DMS79 treated with DMSO at 0.1 percent for 48 hours (cell line): ENCODE results near the gene UPF1.

Source experiments
- DNase-seq: peaks from one replicate; lab custom pipeline; 2025; lab: John Stamatoyannopoulos, UW

Gene UPF1

DNA sequence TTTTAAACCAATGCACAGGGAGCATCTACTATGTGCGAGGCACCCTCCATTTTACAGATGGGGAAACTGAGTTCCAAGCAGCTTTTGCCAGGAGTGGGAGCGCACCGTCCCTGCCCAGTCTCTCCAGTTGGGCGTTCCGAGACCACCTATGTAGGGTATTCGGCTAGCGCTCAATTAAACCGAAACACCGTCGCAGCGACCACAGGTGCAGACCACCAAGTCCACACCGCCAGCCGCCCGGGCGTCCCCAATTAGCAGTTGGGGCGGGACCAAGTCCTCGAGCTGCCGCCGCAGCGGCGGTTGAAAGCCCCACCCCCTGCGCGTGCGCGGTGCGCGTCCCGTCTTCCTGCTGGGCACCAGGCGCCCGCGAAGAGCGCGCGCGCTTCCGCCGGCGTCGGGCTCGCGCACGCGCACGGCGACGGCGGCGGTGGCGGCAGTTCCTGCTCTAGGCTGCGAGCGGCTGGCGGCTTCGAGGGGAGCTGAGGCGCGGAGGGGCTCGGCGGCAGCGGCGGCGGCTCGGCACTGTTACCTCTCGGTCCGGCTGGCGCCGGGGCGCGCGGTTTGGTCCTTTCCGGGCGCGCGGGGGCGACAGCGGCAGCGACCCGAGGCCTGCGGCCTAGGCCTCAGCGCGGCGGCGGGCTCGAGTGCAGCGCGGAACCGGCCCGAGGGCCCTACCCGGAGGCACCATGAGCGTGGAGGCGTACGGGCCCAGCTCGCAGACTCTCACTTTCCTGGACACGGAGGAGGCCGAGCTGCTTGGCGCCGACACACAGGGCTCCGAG, at the start of gene UPF1:
Gene UPF1 (plus strand): TSS at position 436 of the 782 bp plus-strand sequence. CDS start 251 bp downstream, at position 687.
- DNase-seq = peak; percentile 82

DNA sequence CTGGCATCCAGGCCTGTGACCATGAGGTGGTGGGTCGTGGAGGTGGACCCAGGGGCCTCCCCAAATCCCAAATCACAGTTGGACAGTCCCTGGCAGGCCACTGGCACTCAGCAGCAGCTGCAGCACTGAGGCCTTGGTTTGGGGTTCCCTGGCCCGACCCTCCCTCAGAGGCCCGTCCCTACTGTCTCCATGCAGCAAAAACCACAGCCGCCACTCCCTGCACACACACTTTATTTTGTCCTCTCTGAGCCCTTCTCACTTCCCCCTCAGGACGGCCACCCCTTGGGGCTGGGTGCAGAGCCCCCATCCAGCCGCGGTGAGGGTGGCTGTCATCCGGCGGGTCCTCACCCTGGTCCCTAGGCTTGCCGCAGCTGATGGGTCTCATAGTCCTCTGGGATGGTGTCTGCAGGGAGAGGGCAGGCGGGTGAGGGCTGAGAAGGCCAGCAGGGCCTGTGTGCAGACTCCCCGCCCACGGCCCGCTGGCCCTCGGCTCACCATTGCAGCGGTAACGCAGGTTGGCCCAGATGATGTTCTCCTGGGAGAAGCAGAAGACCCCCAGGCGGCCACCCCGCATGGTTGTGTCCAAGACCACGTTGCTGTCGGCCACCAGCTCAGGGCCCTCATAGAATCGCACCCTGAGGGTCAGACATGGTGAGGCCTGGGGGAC, 49.1 kb upstream of the UPF1 start:
- no peak for DNase-seq

DNA sequence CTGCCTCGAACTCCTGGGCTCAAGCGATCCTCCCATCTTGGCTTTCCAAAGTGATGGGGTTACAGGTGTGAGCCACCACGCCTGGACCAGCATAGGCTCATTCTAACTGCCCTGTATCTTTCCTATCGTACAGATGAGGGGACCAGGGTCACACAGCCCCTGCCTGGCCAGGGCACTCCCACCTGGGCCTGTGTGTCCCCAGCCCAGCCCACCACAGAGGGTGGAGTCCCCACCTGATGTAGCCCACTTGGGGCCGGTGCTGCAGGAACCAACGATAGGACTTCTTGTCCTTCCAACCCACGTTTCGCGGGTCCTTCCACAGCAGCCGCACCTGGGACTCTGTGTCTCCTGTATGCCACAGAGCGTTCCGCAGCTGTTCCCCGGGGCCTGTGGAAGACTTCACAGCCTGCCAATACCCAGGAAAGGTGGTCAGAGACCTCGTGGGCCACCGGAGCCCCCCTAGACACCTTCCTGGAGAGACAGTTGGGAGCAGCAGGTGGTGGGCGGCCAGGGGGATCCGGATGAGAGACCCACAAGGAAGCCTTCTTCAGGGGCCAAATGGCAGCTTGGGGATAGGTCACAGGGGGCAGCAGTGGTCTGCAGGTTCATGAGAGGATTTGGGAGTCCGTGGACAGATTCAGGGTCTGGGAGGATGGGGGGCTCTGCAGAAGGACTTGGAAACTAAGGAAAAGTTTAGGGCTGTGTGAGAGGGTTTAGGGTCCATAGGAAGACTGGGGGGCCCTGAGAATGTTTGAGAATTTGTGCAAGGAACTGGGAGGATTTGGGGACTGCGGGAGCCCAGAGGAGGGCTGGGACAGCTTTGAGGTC, 47.6 kb upstream of the UPF1 start:
- no peak for DNase-seq

DNA sequence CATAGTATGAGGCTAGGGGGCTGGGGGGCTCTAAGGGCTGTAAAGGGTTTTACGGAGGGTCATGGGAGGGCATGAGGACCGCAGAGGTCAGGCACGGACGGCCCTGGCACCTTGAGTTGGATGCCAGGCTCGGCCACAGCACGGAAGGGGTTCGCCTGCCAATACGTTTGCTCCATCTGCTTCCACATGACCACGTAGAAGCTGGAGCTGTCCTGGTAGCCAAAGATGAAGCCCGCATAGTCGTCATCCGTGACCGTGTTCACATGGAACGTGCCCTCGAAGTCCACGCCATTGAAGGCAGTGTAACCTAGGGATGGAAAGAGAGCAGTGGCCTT, 47.0 kb upstream of the UPF1 start:
- no peak for DNase-seq

DNA sequence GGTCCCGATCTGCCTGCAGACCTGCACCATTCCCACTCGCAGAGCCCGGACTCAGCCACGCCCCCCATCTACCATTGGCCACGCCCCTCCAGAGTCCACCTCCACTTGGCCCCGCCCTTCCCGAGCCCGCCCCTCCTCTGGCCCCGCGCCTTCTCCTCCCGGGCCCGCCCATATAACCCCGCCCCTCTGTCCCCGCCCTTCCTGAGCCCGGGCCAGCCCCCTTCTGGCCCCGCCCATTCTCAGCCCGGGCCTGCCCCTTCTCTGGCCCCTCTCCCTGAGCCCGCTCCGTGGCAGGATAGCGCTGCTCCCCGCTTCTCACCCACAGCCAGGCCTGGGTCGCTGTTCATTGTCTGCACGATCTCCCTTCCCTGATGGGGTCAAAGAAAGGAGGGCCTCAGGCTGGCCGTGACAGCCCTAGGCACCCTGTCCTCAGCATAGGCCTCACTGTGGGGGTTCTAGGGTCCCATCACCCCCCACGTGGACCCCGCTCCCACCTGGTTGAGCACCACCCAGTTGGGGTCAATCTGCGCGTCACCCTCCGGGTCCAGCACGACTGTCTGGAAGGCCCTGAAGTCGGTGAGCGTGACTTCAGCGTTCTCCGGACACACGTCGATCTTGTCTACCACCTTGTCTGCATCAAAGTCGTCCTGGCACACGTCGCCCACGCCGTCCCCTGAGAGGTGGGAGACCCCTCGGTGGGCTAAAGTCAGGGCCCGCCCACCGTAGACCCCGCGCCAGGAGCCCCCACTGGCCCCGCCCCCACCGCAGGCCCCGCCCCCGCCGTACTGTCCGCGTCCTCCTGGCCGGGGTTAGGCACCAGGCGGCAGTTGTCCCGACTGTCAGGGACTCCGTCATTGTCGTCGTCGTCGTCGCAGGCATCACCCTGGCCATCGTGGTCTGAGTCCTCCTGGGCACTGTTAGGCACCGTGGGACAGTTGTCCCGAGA, 46.3 kb upstream of the UPF1 start:
- no peak for DNase-seq

DNA sequence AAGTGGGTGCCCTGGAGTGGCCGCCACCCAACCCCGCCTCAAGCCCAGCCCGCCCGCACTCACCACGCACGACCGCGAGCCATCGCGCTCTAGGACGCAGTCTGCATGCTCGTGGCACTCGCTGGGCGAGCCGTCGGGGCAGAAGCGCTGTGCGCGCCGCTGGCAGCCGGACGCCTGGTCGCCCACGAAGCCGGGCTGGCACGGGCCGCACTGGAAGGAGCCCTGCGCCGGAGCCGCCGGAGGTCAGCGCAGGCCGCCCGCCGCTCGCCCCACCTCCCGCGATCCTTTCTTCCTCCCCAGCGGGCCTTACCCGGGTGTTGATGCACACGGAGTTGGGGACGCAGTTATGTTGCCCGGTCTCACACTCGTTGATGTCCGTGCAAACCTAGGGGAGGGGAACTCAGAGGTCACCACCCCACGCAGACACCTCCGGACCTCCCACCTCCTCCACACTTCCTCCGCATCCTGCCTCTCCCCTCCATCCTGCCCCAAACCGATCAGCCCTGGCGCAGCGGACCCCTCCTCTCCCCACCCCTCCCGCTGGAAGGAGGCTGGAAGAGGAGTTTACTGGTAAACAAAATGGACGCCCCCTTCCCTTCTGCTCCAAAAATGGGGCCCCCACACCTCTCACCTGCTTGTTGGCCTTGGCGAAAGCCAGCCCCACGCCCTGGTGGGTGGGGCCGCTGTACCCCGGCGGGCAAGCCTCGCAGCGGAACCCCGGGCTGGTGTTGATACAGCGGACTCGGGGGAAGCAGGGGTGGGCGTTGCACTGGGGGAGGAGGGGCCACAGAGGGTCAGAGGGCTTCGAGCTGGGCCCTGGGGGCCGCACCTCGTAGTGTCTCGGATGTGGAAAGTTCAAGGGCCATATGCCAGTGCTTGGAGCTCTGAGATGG, 43.0 kb upstream of the UPF1 start:
- no peak for DNase-seq

DNA sequence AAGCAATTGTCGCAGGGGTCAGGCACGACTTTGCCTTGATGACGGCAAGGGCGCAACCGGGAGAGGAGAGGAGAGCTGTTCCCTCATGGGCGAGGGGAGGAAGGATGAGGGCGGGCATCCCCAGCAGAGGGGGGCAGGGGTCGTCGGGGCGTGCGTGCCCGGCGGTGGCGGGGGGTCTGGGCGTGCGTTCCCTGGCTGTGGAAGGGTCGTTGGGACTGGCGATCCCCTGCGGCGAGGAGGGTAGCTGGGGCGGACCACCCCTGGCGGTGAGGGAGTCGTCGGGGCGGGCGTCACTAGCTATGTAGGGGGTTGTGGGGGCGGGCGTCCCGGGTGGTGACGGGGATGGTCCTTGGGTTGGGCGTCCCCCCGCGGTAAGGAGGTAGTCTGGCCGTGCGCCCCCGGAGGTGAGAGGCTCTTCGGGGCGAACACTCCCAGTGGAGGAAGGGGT, 42.3 kb upstream of the UPF1 start:
- no peak for DNase-seq

DNA sequence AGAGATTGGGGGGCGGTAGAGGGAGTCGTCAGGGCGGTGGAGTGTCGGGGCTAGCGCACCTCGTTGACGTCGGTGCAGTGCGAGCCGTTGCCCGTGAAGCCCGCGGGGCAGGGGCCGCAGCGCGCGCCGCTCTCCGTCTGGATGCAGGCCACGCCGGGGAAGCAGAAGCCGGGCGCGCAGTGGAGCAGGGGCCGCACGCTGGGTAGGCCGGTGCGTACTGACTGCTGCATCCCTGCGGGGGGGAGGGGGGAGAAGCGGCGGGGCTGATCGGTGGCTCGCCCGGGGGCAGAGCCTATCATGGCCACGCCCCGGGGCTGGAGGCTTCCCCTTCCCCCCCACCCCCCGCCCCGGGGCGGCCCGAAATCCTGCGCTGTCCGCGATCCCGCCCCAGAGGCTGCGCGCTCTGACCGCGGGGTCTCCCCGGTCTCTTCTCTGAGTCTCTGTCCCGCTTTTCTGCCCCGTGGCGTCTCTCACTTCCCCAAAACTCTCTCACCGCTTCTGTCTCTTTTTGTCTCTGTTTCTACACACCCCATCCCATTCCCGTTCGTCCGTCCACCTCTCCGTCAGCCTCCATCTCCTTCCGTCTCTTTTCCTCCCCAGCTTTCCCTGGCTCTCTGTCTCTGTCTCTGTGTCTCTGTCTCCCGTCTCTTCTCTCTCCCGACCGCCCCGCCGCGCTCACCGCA, 41.7 kb upstream of the UPF1 start:
- no peak for DNase-seq

DNA sequence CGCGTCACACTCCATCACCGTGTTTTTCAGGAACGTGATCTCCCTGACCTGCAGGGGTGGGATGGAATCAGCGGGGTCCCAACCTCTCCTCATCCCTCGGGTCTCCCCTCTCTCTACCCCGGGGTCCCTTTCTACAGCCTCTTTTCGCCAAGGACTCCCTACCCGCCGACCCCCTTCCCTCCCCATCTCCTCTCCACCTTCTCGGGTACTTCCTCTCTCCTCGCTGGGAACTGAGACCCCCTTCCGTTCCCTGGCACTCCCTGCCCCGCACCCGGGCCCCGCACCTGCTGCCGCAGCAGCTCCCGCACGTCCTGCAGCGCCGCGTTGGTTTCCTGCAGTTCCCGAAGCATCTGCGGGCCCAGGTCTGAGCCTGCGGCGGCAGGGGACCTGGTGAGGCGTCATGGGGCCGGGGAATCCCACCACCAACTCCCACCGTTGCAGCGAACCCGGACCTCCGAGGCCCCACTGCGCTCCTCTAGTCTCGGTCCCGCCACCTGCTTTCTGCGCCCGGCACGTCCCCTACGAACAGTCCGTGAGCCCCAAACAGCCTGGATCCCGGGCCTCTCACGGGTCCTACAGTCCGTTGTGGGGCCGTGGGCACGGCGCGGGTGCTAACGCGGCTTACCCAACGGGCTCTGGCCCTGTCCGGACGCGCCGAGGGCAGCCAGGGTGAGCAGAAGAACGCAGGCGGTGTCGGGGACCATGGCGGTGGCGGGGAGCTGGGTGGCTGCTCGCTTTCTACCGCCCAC, 41.0 kb upstream of the UPF1 start, which contains the start of gene COMP:
Gene COMP (minus strand): TSS at position 740 of the 749 bp plus-strand sequence. CDS start 36 bp downstream, at position 704.
- no peak for DNase-seq

DNA sequence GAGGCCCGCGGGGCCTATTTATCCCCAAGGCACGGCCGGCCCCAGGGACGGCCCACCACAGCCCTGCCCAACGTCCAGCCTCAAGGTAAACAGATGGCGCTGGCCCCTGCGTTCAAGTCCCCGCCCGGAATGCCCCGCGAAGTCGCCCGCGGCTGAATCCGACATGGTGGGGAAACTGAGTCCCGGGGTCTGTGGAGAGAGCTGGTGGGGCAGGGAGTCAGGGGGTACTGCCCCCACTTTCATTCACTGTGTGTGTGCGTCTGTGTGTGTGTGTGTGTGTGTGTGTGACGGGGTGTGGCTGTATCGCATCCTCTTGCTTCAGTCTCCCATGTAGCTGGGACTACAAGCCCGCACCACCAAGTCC, 40.5 kb upstream of the UPF1 start:
- no peak for DNase-seq

DNA sequence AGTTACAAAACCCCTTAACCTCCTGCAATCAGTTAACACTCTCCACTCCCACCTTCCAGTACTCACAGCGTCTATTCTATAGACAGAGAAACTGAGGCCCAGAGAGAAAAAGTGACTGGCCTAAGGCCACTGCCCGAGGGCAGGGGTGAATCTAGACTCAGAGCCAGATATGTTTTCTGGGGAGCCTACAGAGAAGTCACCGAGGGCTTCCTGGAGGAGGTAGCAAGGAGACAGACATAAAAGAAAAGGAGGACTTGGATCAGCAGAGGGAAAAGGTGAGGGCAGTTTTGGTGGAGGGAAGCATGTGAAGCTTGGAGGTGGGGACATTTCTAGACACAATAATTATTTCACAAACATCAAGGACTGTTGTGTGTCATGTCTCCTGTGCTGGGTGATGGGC, 39.1 kb upstream of the UPF1 start:
- DNase-seq = no peak

DNA sequence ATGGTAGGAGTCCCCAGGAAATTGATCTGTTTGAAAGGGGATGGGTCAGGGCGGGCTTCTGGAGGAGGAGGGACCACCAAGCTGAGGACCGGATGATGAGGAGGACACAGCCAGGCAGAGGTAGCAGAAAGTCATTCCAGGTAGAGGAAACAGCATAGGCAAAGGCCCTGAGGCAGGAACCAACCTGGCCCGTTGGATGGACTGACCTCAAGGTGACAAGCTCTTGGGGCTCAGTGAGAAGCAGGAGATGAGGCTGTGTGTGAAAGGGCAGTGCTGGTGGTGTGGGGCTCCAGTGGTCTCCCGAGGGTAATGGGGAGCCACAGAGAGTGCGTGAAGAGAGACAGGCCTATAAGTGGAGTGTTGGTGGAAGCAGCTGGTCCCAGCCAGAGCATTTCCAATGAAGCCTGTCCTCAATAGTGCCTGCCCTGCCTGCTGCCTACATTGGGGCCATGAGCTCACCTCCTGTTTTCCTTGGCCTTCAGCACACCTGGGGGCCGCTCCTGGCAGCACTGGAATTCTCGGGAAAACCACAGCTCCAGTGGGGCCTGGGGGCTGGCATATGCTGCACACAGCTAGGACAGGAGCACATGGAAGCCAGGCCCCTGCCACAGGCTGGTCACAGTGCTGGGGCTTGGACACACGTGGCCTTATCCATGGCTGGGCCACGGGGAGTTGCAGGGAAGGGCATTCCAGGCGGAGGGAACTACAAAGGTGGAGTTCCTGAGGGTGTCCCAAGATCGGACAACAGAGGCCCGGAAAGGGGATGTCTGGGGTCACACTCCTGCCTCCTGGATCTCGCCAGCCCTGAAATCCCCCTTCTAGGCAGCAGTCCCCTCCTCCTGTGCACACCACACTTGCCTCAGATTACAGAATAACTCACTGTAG, 38.4 kb upstream of the UPF1 start:
- DNase-seq = no peak

DNA sequence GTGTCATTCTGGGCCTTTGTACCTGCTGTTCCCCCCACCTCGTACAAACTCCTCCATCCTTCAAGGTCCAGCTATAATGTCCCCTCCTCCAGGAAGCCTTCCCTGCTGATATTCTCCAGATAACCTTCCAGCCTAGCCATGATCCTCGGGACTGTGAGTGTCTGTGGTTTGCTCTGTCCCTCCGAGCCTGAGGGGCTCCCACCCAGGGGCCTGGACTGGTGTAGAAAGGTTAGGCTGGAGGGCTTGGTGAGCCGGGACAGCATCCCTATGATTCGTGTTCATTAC, 37.8 kb upstream of the UPF1 start:
- DNase-seq = no peak

DNA sequence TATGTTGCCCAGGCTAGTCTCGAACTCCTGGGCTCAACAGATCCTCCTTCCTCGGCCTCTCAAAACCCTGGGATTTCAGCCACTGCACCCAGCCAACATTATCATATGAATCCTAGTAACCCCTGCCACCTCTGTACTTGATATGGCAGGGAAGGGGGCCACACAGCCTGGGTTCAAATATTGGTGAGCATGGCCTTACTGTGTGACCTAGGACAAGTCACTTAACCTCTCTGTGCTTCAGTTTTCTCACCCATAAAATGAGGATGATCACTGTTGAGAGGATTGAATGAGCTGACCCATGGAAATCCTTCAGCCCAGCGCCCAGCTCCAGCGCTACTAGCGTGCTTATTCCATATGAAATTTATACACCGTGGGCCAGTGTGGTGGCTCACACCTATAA, 37.1 kb upstream of the UPF1 start:
- DNase-seq = no peak

DNA sequence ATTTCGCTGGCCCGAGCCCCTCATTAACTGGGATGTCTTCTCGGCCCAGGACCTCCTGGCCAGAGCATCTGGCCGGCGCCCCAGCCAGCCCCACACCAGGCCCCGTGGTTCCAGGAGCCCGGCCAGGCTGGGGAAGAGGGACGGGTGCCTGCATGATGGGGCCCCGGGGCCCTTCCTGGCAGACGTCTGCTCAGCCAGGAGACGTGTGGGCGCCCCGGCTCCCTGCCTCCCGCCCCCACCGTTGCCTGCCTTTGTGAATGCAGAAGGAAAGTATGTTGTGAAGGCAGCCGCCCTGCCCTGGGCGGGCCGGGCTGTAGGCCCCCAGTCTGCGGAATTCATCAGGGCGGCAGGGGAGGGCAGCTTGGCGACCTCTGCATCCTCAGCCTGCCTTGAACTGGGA, 36.2 kb upstream of the UPF1 start:
- no peak for DNase-seq

DNA sequence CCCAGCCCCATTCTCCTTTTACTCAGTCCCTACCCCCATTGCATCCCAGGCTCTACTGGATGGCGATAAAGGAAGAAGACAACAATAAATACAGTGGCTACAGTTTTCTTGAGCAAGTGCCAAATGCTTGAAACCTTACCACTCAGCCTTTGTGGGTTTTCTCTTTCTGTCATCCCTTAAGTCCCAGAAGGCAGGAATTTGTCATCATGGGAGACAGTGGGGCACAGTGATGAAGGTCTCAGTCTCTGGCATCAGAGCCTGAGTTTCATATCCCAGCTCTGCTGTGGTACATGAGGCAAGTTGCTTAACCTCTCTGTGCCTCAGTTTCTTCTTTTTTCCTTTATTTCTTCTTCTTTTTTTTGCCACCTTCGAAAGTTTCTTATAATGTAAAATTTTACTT, 35.5 kb upstream of the UPF1 start:
- no peak for DNase-seq

DNA sequence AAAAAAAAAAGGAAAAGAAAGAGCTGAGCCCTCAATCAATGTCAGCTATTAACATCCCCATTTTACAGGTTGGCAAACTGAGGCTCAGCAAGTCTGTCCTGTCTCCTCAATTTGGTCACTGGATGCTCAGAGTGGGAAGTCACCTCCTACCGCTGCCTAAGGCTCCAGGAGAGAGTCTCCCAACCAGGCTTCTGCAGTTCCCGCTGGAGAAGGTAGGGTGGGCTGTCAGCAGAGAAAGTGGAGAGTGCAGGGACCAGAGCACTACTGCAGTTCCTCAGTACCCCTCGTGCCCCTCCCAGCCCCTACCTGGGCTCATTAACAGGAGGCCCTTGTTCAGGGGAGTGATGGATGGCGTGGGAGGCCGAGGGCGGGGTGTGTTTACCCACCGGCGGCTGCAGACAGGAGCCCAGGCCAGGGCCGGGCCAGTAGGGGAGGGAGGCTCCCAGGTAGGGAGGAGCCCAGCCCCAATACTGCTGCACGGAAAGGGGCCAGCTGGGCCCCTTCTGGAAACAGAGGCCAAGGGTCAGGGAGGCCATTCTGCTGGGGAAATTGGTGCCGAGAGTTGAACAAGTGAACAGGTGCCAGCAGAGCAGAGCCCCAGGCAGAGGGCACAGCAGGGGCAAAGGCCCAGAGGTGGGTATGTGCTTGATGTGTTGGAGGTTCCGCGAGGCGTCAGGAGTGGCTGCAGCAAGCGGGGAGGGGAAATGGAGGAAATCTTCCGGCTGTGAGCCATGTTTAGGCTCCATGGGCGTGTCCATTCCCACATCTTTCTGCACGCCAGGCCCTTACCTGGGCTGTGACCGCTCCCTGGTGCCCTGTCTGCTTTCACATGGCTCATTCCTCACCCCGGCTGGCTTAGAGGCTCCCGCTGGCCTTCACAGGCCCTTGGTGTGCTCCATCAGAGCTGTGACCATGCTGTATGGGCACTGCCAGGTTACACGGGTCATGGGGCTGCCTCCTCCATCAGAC, 33.1 kb upstream of the UPF1 start:
- no peak for DNase-seq
